ENCODE data around the gene KCNH6.

- TF ChIP-seq POLR2AphosphoS5 (IDR thresholded peaks at IDR 0.05; ENCODE audit: low read depth, low read length) = no peak
- TF ChIP-seq POLR2A (IDR thresholded peaks at IDR 0.05; ENCODE audit: low read depth, low read length) = no peak
- no peak for TF ChIP-seq TAF1 (IDR thresholded peaks at IDR 0.05; ENCODE audit: borderline replicate concordance, low read depth, low read length)
Measured at GRCh38 chr17:63534816-63535455, 11.8 kb downstream of the KCNH6 start.
